NCI-H1694 treated with DMSO at 0.1 percent for 48 hours (cell line): Measurements from ENCODE around the gene NRF1.
"Not testable (repeated sequence)": the region's sequence is repeated elsewhere in the genome, so short reads cannot be mapped to it uniquely, and the experiment has no call there.

Experiments used
- DNase-seq: peaks from one replicate; lab custom pipeline; 2025; lab: John Stamatoyannopoulos, UW

The NRF1 gene

DNA sequence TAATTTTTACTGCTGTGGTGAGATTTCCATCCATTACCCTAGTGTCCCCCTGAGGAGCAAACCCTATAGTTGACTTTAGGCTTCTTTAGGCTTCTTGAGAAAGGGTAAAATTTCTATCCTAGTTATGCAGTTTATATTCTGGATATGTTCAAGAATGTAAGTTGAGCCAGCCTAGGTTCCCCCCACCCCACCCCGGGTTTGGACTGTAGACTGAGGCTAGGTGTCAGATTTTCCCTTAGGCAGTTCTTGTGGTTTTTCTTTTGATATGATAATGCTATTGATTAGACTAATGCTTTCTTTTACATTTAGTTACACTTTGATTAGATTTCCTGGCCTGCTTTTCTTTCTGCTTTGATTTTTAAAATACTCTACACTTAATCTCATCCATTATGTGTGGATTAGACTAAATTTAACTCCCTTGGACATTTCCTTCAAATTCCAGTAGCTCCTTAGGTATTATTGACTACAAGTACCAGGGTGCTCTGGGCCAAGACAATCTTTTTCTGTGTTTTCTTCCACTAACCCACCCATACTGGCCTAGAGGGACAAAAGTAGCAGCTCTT is 37.7 kb downstream of the NRF1 start:
- DNase-seq = no peak

DNA sequence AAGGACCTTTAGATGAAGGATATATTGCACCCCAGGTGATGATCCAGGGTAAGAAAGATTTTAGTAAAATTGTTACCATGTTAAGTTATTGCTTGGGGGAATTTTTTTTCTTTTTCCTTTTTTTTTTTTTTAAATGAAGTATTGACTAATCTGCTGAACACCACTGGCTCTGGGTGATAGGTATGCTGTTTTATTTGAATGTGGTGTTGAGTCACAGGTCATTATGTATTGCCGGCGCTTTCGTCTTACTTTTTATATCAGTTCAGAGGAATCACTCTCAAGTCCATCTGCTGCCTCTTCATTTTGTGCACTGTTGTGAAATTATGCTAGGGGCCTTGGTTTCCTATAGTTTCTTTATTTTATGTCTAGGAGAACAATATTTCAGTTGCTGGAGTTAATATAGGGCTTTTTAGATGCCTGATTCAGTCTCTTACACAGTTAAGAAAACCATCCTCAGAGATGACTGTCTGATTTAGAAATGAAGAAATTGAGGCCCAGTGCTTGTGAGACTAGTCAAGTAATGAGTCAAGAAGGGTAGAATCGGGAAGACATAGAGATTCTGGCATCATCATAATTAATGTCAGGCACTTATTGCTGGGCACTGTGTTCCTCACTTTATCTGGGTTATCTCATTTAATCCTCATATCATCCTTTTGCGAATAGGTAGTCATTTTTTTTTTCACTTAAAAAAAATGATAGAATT is 38.7 kb downstream of the NRF1 start:
- no peak for DNase-seq

DNA sequence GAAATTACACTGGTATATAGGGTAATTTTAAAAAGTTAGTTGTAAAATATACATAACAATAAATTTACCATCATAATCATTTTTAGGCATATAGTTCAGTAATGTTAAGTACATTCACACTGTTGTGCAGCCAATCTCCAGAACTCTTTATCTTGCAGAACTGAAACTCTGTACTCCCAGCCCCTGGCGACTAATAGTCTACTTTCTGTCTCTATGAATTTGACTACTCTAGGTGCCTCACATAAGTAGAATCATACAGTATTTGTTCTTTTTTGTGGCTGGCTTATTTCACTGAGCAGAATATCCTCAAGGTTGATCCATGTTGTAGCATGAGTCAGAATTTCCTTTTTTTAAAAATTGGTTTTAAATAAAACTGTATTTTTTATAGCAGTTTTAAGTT is 41.4 kb downstream of the NRF1 start:
- DNase-seq = no peak

DNA sequence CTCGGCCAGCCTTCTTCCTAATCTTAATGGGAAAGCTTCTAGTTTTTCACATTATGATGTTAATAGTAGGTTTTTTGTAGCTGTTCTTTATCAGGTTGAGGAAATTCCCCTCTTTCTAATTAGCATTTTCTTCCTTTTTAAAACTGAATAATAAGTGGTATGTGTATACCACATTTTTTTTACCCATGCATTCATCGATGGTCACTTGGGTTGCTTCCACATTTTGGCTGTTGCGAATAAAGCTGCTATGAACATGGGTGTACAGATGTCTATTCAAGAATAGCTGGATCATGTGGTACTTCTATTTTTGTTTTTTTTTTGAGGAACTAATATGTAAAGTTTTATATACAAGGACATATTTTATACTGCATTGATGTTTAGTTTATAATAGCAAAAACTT is 44.3 kb downstream of the NRF1 start:
- no peak for DNase-seq

DNA sequence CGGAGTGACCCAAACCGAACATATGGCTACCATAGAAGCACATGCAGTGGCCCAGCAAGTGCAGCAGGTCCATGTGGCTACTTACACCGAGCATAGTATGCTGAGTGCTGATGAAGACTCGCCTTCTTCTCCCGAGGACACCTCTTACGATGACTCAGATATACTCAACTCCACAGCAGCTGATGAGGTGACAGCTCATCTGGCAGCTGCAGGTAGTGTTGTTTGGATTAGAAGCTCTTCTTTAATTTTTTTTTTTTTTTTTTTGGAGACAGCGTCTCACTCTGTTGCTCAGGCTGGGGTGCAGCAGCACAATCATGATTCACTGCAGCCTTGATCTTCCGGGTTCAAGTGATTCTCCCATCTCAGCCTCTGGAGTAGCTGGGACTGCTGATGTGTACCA is 45.8 kb downstream of the NRF1 start:
- no peak for DNase-seq

DNA sequence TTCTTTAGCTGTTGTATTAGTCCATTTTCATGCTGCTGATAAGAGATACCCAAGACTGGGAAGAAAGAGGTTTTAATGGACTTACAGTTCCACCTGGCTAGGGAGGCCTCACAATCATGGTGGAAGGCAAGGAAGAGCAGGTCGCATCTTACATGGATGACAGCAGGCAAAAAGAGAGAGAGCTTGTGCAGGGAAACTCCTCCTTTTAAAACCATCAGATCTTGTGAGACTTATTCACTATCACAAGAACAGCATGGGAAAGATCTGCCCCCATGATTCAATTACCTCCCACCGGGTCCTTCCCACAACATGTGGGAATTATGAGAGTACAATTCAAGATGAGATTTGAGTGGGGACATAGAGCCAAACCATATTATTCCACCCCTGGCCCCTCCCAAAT is 48.4 kb downstream of the NRF1 start:
- not testable (repeated sequence) for DNase-seq

DNA sequence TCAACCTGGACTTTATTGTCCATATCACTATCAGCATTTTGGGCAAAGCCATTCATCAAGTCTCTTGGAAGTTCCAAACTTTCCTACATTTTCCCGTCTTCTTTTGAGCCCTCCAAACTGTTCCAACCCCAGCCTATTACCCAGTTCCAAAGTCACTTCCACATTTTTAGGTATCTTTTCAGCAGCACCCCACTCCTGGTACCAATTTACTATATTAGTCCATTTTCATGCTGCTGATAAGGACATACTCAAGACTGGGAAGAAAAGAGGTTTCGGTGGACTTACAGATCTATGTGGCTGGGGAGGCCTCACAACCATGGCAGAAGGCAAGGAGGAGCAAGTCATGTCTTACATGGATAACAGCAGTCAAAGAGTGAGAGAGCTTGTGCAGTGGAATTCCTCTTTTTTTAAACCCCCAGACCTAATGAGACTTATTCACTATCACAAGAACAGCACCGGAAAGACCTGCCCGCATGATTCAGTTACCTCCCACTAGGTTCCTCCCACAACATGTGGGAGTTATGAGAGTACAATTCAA is 50.2 kb downstream of the NRF1 start:
- no peak for DNase-seq

DNA sequence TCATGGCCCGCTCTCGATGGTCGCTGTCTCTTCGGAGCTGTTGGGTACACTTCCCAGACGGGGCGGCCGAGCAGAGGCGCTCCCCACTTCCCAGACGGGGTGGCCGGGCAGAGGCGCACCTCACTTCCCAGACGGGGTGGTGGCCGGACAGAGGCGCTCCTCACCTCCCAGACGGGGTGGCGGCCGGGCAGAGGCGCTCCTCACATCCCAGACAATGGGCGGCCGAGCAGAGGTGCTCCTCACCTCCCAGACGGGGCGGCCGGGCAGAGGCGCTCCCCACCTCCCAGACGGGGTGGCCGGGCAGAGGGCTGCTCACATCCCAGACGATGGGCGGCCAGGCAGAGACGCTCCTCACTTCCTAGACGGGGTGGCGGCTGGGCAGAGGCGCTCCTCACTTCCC is 51.7 kb downstream of the NRF1 start:
- DNase-seq = not testable (repeated sequence)

DNA sequence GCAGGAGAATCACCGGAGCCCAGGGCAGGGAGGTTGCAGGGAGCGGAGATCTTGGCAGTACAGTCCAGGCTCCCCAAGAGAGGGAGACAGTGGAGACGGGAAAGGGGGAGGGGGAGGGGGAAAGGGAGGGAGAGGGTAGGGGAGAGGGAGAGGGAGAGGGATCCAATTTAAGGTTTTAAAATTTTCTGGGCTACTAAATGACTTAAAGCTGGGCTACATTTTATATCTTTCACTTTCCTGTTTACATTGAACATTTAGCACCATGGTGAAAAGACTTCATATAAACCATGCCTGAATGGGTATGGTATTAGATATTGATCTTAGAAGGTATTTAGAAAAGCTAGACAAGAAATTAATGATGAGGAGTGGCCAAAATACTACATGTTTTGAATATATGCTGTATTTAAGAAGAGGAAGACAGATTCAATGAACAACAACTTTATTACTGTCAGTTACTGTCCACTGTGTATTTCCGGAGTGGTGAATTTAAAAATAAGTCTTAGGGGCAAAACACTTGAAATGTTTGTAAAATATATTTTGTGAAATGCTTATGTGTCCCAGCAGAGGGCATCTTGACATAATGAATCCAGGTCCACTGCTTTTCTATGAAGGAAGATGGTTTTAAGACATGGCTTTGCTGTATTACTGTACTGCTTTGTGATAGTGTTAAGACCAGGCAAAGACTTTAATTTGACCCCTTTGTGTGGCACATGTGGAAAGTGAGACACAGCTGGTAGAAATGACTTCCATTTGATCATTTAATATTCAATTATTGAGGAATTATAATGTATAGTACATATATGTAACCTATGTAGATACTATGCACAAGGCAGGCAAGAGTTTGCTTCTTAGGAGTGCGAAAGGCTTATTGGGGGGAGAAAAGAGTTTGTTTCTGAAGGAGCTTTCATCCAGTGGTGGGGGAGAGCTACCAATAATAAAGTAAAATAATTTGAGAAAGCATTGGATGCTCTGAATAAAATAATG is 52.8 kb downstream of the NRF1 start:
- peak; percentile 82 for DNase-seq

DNA sequence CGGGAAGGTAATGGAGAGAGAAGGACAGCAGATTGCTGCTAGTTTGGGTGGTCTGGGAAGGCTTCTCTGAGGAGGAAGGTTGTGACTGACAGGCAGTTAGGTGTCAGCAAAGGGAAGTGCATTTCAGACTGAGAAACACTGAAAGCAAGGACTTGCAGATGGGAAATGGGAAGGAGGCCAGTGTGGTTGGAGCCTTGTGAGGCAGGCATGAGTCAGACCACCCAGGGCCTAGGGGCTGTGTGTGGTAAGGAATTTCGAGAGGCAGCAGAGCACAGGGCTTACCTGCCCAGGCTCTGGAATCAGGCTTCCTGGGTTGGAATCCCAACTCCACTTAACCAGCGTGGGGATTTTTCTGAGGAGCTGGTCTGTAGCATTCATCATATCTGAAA is 53.5 kb downstream of the NRF1 start:
- no peak for DNase-seq

DNA sequence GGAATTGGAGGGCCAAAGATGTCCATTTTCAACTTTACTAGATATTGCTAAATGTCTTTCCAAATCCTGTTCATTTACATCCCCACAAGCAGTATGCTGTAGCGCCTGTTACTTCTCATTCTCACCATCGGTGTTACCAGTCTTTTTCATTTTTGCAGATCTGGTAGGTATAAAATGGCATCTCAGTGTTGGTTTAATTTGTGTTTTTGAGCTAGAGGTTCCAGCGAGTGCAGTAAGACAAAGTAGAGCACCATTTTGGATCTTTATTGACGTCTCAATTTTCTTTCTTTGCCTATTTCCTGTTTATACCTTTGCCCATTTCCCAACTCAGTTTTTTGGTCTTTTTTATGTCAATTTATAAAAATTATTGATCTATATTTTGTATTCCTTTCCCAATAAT is 55.6 kb downstream of the NRF1 start:
- DNase-seq = no peak

DNA sequence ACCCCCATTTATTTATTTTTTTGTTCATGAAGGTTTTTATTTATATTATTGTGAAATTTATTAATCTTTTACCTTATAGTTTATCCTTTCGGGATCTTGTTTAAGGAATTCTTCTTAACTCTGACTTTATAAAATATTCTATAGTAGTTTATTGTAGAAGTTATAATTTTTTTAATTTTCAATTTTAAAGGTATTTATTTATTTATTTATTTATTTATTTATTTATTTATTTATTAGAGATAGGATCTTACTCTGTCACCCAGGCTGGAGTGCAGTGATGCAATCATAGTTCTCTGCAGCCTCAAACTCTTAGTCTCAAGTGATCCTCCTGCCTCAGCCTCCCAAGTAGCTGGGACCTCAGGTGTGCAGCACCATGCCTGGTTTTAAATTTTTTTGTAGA is 56.0 kb downstream of the NRF1 start:
- no peak for DNase-seq

DNA sequence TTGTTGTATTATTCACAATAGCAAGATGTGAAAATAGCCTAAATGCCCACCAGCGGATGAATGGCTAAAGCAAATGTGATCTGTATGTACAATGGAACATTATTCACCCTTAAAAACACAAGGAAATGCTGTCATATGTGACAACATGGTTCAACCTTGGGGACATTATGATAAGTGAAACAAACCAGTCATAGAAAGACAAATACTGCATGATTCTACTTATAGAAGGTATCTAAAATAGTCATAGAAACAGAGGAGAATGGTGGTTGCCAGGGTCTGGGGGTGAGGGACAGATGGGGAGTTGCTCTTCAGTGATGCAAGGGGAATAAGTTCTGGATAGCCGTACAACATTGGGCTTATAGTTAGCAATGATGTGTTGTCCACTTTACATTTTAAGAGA is 58.4 kb downstream of the NRF1 start:
- DNase-seq = no peak

DNA sequence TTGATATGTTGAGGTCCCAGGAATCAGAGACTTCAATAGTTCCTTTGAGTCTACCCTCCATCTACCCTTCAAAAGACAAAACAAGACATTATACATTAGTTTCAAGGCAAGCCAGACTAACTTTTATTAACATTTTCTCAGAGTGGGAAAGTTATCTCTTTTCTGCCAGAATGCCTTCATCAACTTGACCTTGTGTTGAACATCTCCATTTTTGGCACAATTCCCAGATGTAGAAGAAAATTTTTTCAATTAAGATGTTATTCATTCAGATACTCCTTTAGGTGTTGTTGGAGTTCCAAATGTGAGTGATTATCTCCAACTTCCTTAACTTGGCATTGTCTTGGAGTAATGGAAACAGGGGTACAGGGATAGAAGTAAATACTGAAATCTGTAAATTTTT is 59.1 kb downstream of the NRF1 start:
- no peak for DNase-seq

DNA sequence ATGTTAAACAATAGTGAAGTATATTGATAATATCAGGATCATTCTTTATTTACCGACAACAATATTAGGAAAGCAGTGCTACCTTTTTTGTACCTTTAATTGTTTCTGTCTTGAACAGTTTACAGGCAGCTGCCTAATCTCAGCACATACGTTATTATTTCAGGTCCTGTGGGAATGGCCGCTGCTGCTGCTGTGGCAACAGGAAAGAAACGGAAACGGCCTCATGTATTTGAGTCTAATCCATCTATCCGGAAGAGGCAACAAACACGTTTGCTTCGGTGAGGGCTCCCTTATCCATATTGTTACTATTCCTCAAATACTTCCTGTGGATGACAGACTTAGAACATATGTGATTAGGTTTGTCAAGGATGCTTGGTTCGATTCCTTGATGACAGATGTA is 59.7 kb downstream of the NRF1 start:
- no peak for DNase-seq

DNA sequence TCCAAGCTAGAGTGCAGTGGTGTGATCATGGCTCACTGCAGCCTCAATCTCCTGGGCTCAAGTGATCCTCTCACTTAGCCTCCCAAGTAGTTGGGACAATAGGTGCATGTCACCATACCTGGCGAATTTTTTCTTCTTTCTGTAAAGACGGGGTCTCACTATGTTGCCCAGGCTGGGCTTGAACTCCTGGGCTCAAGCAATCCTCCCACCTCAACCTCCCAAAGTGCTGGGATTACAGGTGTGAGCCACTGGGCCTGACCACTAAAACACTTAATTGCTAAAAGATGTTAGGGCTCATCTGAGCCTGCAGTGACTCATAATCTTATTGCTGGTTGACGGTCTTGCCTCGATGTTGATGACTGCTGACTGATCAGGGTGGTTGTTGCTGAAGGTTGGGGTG is 63.0 kb downstream of the NRF1 start:
- DNase-seq = not testable (repeated sequence)

DNA sequence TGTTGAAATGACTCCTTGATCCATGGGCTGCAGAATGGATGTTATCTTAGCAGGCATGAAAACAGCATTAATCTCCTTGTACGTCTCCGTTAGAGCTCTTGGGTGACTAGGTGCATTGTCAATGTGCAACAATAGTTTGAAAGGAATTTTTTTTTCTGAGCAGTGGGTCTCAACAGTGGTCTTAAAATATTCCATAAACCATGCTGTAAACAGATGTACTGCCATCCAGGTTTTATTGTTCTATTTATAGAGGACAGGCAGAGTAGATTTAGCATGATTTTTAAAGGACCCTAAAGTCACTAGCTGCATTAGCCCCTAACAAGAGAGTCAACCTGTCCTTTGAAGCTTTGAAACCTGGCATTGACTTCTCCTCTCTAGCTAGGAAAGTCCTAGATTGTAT is 64.0 kb downstream of the NRF1 start:
- DNase-seq = no peak

DNA sequence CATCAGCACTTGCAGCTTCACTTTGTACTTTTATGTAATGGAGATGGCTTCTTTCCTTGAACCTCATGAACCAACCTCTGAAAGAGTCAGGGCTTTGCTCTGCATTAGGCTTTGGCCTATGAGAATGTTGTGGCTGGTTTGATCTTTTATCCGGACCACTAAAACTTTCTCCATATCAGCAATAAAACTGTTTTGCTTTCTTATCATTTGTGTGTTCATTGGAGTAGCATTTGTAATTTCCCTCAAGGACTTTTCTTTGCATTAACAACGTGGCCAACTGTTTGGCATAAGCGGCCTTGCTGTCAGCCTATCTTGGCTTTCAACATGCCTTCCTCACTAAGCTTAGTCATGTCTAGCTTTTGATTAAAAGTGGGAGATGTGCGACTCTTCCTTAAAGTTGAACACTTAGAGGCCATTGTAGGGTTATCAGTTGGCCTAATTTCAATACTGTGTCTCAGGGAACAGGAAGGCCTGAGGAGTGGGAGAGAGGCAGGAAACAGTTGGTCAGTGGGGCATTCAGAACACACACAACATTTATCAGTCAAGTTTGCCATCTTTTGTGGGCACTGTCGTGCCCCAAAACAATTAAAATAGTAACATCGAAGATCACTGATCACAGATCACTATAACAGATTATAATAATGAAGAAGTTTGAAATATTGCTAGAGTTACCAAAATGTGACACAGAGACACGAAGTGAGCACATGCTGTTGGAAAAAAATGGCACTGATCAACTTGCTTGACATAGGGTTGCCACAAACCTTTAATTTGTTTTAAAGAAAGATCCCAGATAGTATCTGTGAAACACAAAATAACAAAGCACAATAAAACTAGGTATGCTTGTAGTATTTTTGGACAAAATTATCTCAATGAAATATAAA is 64.7 kb downstream of the NRF1 start:
- no peak for DNase-seq

DNA sequence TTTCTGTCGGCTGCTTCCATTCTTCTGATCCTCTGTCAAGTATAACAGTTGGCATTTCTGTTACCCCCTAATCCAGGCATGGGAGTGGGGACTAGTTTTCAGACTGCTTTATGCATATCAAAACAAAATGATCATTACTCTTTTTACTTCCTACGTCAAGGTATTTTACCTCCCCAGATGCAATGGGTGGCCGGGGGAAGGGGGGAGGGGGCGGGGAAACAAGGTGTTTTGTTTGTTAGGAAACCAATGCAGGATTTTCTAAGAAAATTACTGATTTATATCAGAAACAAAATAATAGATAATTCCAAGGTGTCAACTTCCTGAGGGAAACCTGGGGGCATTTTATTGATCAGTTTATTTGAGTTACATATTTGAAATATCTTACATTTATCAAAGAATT is 66.3 kb downstream of the NRF1 start:
- DNase-seq = no peak

DNA sequence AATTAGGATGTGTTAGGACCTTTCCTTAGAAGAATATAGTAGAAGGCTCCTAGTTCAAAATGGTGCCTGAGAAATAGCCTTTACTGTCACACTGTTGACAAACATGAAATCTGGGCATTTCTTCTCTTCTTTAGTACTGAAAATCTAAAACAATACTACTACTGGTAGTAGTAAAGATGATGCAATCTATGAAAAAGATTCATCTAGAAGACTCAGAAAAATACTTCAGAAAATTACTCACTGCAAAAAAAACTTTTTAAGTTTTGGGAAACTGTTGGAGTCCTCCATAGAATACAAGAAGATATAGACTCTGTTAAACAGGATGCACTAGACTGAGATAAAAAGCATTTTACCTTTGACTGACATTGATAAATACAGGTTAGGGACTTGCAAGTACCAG is 67.1 kb downstream of the NRF1 start:
- no peak for DNase-seq

DNA sequence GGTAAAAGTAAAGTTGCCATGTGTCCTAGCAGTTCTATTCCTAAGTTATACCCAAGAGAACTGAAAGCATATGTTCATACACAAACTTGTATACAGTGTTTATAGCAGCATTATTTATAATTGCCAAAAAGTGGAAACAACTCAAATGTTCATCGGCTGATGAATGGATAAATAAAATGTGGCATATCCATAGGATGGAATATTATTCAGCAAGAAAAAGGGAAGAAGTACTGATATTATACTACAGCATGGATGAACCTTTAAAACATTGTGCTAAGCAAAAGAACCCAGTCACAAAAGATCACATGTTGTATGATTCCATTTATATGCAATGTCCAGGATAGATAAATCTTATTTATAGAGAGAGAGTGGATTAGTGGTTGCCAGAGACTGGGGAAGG is 68.9 kb downstream of the NRF1 start:
- DNase-seq = no peak

DNA sequence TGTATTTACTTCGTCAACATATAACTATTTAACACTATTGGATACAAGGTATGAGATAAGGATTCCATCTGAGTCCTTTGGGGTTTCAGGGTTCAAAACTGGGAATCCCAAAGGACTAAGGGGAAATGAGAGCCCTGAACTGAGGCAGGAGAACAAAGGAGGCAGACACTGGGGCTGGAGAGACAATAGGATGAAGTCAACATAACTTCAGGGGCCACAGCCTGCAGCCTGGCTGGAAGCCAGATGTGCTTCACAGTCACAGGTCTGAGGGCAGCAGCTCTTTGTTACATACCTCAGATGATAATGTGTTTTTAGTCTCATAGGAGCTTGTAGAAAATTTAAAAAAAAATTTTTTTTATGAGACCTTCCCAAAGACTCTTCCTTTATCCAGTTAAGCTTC is 73.3 kb downstream of the NRF1 start:
- no peak for DNase-seq
